GM23338 (cell line): ENCODE results near the gene ZBTB39. TPM values are rescaled to one million over a fixed set of nuclear protein-coding genes. Genes with fewer than 3 reads are reported as not detected.

ENCODE experiments used
- ATAC-seq: fragments of 200-7000 bp; cut with Tn5 transposase; 3 replicates; pipeline ENCODE4 v1.9.1; 2020
- DNase-seq: peaks from one replicate; pipeline ENCODE4 v3.0.0-alpha.2; 2015; ENCODE audit warnings: low spot score
- H2AFZ ChIP-seq: fragments of 200-600 bp; sonication (generic); 2 replicates; pipeline ENCODE4 v1.8.0; 2016; ENCODE audit warnings: antibody characterized with exemption, mild to moderate bottlenecking, moderate library complexity
- H3F3A ChIP-seq: fragments of 200-600 bp; sonication (generic); replicated peaks from 2 replicates; pipeline ENCODE4 v1.8.0; 2017; ENCODE audit warnings: antibody characterized with exemption, mixed run types, low read depth
- H3K27ac ChIP-seq: fragments of 200-600 bp; sonication (generic); 2 replicates; pipeline ENCODE4 v1.6.1; 2016; ENCODE audit warnings: low read depth
- H3K27me3 ChIP-seq: fragments of 200-600 bp; sonication (generic); 2 replicates; pipeline ENCODE4 v1.8.0; 2016; ENCODE audit warnings: mild to moderate bottlenecking, mixed run types, moderate library complexity; ENCODE audit not compliant: insufficient read depth
- H3K36me3 ChIP-seq: fragments of 200-600 bp; sonication (generic); 2 replicates; pipeline ENCODE4 v1.8.0; 2016; ENCODE audit warnings: mild to moderate bottlenecking; ENCODE audit not compliant: insufficient read depth
- H3K4me1 ChIP-seq: fragments of 200-600 bp; sonication (generic); 2 replicates; pipeline ENCODE4 v1.8.0; 2016; ENCODE audit warnings: mild to moderate bottlenecking, moderate library complexity; ENCODE audit not compliant: insufficient read depth
- H3K4me2 ChIP-seq: fragments of 200-600 bp; sonication (generic); 2 replicates; pipeline ENCODE4 v1.7.1; 2017; ENCODE audit warnings: mixed run types
- H3K4me3 ChIP-seq: fragments of 200-600 bp; sonication (generic); 2 replicates; pipeline ENCODE4 v1.6.1; 2016; ENCODE audit warnings: mixed run types
- H3K79me2 ChIP-seq: fragments of 200-600 bp; sonication (generic); replicated peaks from 2 replicates; pipeline ENCODE4 v1.8.0; 2017; ENCODE audit warnings: mild to moderate bottlenecking; ENCODE audit not compliant: insufficient read depth
- H3K9me2 ChIP-seq: fragments of 200-600 bp; sonication (generic); 2 replicates; pipeline ENCODE4 v1.8.0; 2017; ENCODE audit not compliant: insufficient read depth
- H4K20me1 ChIP-seq: fragments of 200-600 bp; sonication (generic); replicated peaks from 2 replicates; pipeline ENCODE4 v1.8.0; 2017; ENCODE audit warnings: mild to moderate bottlenecking; ENCODE audit not compliant: insufficient read depth
- H3K27ac Mint-ChIP-seq: 2 replicates; pipeline ENCODE4 v1.8.0; 2020; ENCODE audit warnings: inconsistent platforms, mild to moderate bottlenecking, moderate library complexity, mixed read lengths
- H3K27me3 Mint-ChIP-seq: 3 replicates; pipeline ENCODE4 v1.8.0; 2022; ENCODE audit warnings: low read depth, mild to moderate bottlenecking, moderate library complexity, mixed read lengths, inconsistent platforms; ENCODE audit not compliant: insufficient read depth, poor library complexity
- H3K36me3 Mint-ChIP-seq: 3 replicates; pipeline ENCODE4 v1.8.0; 2021; ENCODE audit warnings: low read depth, mild to moderate bottlenecking, inconsistent platforms, moderate library complexity, mixed read lengths
- H3K4me1 Mint-ChIP-seq: 3 replicates; pipeline ENCODE4 v1.8.0; 2020; ENCODE audit warnings: mild to moderate bottlenecking, inconsistent platforms, mixed read lengths
- H3K4me3 Mint-ChIP-seq: 3 replicates; pipeline ENCODE4 v1.8.0; 2021; ENCODE audit warnings: moderate library complexity, mild to moderate bottlenecking, inconsistent platforms, mixed read lengths
- H3K9me3 Mint-ChIP-seq: 3 replicates; pipeline ENCODE4 v1.8.0; 2020; ENCODE audit warnings: moderate library complexity, mild to moderate bottlenecking, inconsistent platforms, mixed read lengths
- ETS1 ChIP-seq: IDR thresholded peaks from 2 replicates; pipeline ENCODE4 v1.6.1; 2016; ENCODE audit warnings: antibody characterized with exemption
- EZH2phosphoT487 ChIP-seq: fragments of 200-600 bp; sonication (generic); IDR thresholded peaks from one replicate; pipeline ENCODE4 v1.8.1; 2018; ENCODE audit warnings: antibody characterized with exemption; ENCODE audit not compliant: unreplicated experiment
- JUNB ChIP-seq: IDR thresholded peaks from one replicate; pipeline ENCODE4 v1.6.1; 2016; ENCODE audit warnings: antibody characterized with exemption; ENCODE audit not compliant: unreplicated experiment
- NANOG ChIP-seq: IDR thresholded peaks from 2 replicates; pipeline ENCODE4 v1.6.1; 2016; ENCODE audit warnings: antibody characterized with exemption, borderline replicate concordance
- POLR2AphosphoS5 ChIP-seq: IDR thresholded peaks from 2 replicates; pipeline ENCODE4 v1.6.1; 2016; ENCODE audit warnings: antibody characterized with exemption, low read depth
- STAT1 ChIP-seq: IDR thresholded peaks from one replicate; pipeline ENCODE4 v1.6.1; 2016; ENCODE audit warnings: antibody characterized with exemption; ENCODE audit not compliant: unreplicated experiment
- ZNF114 ChIP-seq: fragments of 250-450 bp; sonication (Bioruptor Pico); IDR thresholded peaks from 2 replicates; pipeline ENCODE4 v1.5.0; 2020; ENCODE audit warnings: mild to moderate bottlenecking, moderate library complexity
- ZNF331 ChIP-seq: fragments of 250-450 bp; sonication (Bioruptor Pico); IDR thresholded peaks from 2 replicates; pipeline ENCODE4 v1.5.0; 2020; ENCODE audit warnings: low read depth, mild to moderate bottlenecking, moderate library complexity
- ZNF462 ChIP-seq: fragments of 250-450 bp; sonication (Bioruptor Pico); IDR thresholded peaks from 2 replicates; pipeline ENCODE4 v1.5.0; 2020; ENCODE audit warnings: mild to moderate bottlenecking, moderate library complexity
- polyA plus RNA-seq: library from polyadenylated mRNA; unstranded; fragments of >200 nt; fragmentation: Nextera tagmentation; extraction: Ambion mirVana; gene quantifications from 2 replicates; pipeline ENCODE4 v1.2.1, GENCODE V29; 2016
- total RNA-seq: library from RNA; depleted of rRNA; stranded (reverse); fragments of >200 nt; shearing (Covaris generic); gene quantifications from 2 replicates; pipeline ENCODE4 v1.2.3, GENCODE V29; 2014

ZBTB39 gene
- total and polyA plus RNA-seq, 2 experiments from 2014 or later: 6.6 to 26.7 TPM

- TF ChIP-seq ZNF462 (CRISPR knock-in tag) (no peak), NANOG (no peak), ZNF114 (CRISPR knock-in tag) (no peak), ETS1 (no peak), POLR2AphosphoS5 (no peak), ZNF331 (CRISPR knock-in tag) (no peak), JUNB (no peak), STAT1 (no peak), EZH2phosphoT487 (no peak)
Measured at GRCh38 chr12:56953314-56953713, 53.0 kb downstream of the ZBTB39 start (continued).

GRCh38 chr12:56951582-56952339 is 54.6 kb downstream of the ZBTB39 start:
- H3K27ac Mint-ChIP-seq: no peak overlapping the region
- Histone ChIP-seq H4K20me1 (no peaks in the 10 kb centered on the region), H3F3A (no peaks in the 10 kb centered on the region), H3K36me3 (no peaks in the 10 kb centered on the region), H2AFZ (no peak overlapping the region), H3K27me3 (no peaks in the 10 kb centered on the region), H3K4me3 (no peak overlapping the region), H3K4me2 (no peak overlapping the region), H3K27ac (no peak overlapping the region), H3K79me2 (no peaks in the 10 kb centered on the region), H3K4me1 (no peaks in the 10 kb centered on the region), H3K9me2 (peaks cover 4% of the 10 kb centered on the region; the same call in 1 of the 2 replicates)
- no peak for ATAC-seq
- peaks cover 10% of the 10 kb centered on the region for H3K27me3 Mint-ChIP-seq
- H3K4me1 Mint-ChIP-seq: no peaks in the 10 kb centered on the region
- peaks cover 17% of the 10 kb centered on the region for H3K9me3 Mint-ChIP-seq
- H3K4me3 Mint-ChIP-seq: no peak overlapping the region
- DNase-seq: no peak
- H3K36me3 Mint-ChIP-seq: no peaks in the 10 kb centered on the region; the same call in 2 of the 3 replicates
- TF ChIP-seq ZNF462 (CRISPR knock-in tag): no peak
